ENCODE data around the gene METAP1D. TPM values are rescaled to one million over a fixed set of nuclear protein-coding genes. Genes with fewer than 3 reads are reported as not detected.
A peak's percentile ranks its signal among the peaks of the same experiment; 100 is the strongest.

The METAP1D gene
- total RNA-seq, 4 donors from 2014 or later = 2.1 to 5.9 (median 4.3) TPM

DNA sequence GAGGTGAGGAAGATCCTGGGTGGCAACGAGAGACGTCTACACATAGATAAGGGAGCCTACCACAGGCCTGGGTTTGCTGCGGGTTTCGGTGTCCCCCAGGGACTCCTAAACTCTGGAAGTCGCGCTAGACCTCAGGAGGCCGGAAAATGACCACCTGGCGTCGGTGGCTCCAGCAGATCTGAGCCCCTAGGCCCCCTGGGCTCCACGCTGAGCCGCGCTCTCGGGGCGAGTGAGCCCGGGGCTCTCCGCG lies 84.6 kb downstream of the METAP1D start:
- Histone ChIP-seq H3K27me3 (peaks cover 100% of the 10 kb centered on the region), H3K4me1 (peaks cover 58% of the 10 kb centered on the region), H3K36me3 (no peaks in the 10 kb centered on the region), H3K27ac (no peak overlapping the region), H3K9me3 (no peaks in the 10 kb centered on the region), H3K4me3 (peak overlapping the region; percentile 59)
- 7% methylated on average over 16 of the region's 17 CpGs for WGBS
- no peak for DNase-seq (ENCODE audit: low spot score in 2 of 2)
- TF ChIP-seq, protein P1, sequence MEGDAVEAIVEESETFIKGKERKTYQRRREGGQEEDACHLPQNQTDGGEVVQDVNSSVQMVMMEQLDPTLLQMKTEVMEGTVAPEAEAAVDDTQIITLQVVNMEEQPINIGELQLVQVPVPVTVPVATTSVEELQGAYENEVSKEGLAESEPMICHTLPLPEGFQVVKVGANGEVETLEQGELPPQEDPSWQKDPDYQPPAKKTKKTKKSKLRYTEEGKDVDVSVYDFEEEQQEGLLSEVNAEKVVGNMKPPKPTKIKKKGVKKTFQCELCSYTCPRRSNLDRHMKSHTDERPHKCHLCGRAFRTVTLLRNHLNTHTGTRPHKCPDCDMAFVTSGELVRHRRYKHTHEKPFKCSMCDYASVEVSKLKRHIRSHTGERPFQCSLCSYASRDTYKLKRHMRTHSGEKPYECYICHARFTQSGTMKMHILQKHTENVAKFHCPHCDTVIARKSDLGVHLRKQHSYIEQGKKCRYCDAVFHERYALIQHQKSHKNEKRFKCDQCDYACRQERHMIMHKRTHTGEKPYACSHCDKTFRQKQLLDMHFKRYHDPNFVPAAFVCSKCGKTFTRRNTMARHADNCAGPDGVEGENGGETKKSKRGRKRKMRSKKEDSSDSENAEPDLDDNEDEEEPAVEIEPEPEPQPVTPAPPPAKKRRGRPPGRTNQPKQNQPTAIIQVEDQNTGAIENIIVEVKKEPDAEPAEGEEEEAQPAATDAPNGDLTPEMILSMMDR (IDR thresholded peaks at IDR 0.05) = no peak
- TF ChIP-seq POLR2AphosphoS5 (IDR thresholded peaks at IDR 0.05) = no peak
- TF ChIP-seq EP300 (IDR thresholded peaks at IDR 0.05) = no peak
- no peak for TF ChIP-seq POLR2A (IDR thresholded peaks at IDR 0.05)

DNA sequence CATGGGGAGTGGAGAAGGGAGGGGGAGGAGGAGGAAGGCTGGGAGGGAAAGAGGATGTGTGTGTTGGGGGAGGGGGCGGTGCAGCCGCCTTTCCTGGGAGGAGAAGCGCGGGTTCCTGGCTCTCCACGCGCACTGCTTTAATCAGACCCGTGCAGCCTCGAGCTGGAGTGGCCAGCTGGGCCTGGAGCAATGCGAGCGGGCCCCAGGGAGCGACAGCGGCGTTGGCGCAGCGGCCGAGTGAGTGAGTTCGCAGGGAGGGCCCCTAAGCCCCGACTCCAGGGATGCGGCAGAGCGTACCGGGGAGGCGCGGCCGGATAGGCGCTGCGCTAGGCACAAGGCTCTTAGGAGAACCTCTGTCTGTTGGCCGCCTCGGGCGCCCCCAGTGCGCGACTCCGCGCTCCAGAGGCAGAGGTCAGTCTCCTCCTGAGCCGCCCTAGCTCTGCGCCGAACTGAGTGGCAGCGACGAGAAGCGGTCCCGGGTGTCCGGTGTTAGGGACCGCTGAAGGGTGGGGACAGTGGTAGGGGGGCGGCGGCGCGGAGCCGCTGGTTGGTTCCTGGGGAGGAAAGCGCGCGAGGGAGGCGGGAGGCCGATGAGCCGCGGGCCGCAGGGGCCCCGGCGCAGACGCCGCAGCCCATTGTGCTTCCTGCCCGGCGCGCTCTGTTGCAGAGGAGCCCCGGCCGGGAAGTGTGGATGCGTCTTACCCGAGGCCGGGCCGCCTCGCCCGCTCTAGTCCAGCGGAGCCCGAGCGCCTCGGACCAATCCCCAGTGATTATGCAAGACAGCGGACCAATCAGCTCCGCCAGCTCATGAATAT lies 85.1 kb downstream of the METAP1D start:
- Histone ChIP-seq H3K4me1 (peaks cover 58% of the 10 kb centered on the region), H3K27me3 (peaks cover 100% of the 10 kb centered on the region)
- DNase-seq (ENCODE audit: low spot score in 2 of 2) = peak in 1 of 2 donors; percentile 86

DNA sequence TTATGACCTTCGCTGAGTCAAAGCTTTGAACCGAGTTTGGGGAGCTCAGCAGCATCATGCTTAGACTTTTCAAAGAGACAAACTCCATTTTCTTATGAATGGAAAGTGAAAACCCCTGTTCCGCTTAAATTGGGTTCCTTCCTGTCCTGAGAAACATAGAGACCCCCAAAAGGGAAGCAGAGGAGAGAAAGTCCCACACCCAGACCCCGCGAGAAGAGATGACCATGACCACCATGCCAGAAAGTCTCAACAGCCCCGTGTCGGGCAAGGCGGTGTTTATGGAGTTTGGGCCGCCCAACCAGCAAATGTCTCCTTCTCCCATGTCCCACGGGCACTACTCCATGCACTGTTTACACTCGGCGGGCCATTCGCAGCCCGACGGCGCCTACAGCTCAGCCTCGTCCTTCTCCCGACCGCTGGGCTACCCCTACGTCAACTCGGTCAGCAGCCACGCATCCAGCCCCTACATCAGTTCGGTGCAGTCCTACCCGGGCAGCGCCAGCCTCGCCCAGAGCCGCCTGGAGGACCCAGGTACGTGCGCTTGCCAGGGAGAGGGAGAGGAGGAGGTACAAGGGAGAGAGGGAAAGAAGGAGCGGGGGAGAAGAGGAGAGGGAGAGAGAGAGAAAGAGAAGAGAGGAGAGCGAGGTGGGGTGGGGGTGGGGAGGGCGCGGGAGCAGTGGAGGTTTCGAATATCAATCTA lies 85.9 kb downstream of the METAP1D start, which contains the start of gene DLX1:
Gene DLX1, plus strand, starts transcription at position 48 of the 700 bp plus-strand sequence. Its CDS starts 171 bp downstream, at position 219.
- 1% methylated on average over 27 of the region's 34 CpGs for WGBS
- no peaks in the 10 kb centered on the region for H3K36me3 ChIP-seq
- no peak for DNase-seq (ENCODE audit: low spot score in 2 of 2)
- H3K4me3 ChIP-seq = peak within 1 kb of the TSS; percentile 59
- TF ChIP-seq, protein P1 (IDR thresholded peaks at IDR 0.05) = no peak
- no peak for TF ChIP-seq EP300 (IDR thresholded peaks at IDR 0.05)
- TF ChIP-seq POLR2AphosphoS5 (IDR thresholded peaks at IDR 0.05) = no peak
- TF ChIP-seq POLR2A (IDR thresholded peaks at IDR 0.05) = no peak
- H3K27me3 ChIP-seq = peaks cover 100% of the 10 kb centered on the region
- no peak within 1 kb of the TSS for H3K27ac ChIP-seq
- H3K4me1 ChIP-seq = peaks cover 58% of the 10 kb centered on the region
- H3K9me3 ChIP-seq = no peaks in the 10 kb centered on the region

More for the DNA sequence above, 85.1 kb downstream of the METAP1D start:
- H3K4me3 ChIP-seq = peak overlapping the region; percentile 59
- no peaks in the 10 kb centered on the region for H3K9me3 ChIP-seq
- H3K27ac ChIP-seq = no peak overlapping the region
- no peaks in the 10 kb centered on the region for H3K36me3 ChIP-seq
- under 1% methylated on average over 36 of the region's 76 CpGs for WGBS
- TF ChIP-seq POLR2A (IDR thresholded peaks at IDR 0.05) (no peak), POLR2AphosphoS5 (IDR thresholded peaks at IDR 0.05) (no peak), EP300 (IDR thresholded peaks at IDR 0.05) (no peak)
- TF ChIP-seq, protein P1 (IDR thresholded peaks at IDR 0.05) = no peak

DNA sequence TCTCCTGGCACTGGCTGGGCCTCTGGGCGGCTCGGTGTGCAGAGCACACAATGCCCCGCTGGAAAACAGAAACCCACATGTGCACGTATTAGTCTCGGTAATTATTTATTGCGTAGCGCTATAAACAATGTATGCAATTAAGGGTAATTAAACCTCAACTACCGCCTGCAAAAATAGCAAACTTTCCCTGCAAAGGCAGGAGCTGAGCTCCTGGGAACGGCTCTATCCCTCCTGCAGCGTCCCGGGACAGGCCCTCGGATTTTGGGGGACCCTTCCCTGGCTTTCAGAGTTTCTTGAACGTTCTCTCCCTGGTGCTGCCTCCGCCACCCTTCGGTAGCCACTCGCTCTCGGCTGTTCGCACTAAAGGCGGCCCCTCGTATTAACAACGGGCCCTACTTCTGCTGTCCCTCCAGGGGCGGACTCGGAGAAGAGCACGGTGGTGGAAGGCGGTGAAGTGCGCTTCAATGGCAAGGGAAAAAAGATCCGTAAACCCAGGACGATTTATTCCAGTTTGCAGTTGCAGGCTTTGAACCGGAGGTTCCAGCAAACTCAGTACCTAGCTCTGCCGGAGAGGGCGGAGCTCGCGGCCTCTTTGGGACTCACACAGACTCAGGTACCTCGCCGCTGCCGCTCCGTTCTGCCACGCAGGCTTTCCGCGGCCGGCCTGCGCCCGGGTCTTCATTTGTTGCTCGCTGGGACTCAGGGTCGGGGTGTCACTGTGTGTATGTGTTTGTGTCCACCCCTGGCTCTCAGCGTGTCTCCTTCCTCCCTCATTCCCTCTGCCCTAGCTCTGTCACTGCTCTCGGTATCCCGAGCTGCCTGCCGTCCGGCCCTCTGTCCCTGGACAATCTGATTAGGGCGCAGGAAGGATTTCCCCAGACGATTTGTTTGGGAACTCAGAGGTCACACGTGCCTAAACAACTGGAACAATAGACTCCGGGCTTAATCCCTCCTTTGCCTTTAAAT lies 86.8 kb downstream of the METAP1D start:
- Histone ChIP-seq H3K4me1 (peaks cover 54% of the 10 kb centered on the region), H3K9me3 (no peaks in the 10 kb centered on the region), H3K4me3 (peak overlapping the region; percentile 59), H3K27me3 (peaks cover 100% of the 10 kb centered on the region), H3K27ac (no peak overlapping the region), H3K36me3 (no peaks in the 10 kb centered on the region)
- no peak for DNase-seq (ENCODE audit: low spot score in 2 of 2)
- WGBS = 10% methylated on average over 31 of the region's 54 CpGs
- TF ChIP-seq EP300 (IDR thresholded peaks at IDR 0.05) = no peak
- TF ChIP-seq, protein P1 (IDR thresholded peaks at IDR 0.05) = peak in 1 of 2 donors; percentile 26

Data from suprapubic skin (tissue), 4 donors.